HG02642 (cell line): ENCODE data around the gene SMPD3.

Experiments used
- ATAC-seq: cut with Tn5 transposase; IDR thresholded peaks from one replicate; pipeline ENCODE4 v1.9.1; 2021; ENCODE audit warnings: mild to moderate bottlenecking; ENCODE audit not compliant: unreplicated experiment, poor library complexity

The SMPD3 gene

GRCh38 chr16:68345958-68346635 lies 102.2 kb downstream of the SMPD3 start:
- ATAC-seq: no peak

- ATAC-seq: no peak
Observed at GRCh38 chr16:68345351-68345810, 102.9 kb downstream of the SMPD3 start.

GRCh38 chr16:68344252-68344651 lies 104.1 kb downstream of the SMPD3 start:
- ATAC-seq: no peak

- ATAC-seq: no peak
Observed at GRCh38 chr16:68343137-68343536, 105.2 kb downstream of the SMPD3 start.

- no peak for ATAC-seq
Observed at GRCh38 chr16:68342620-68343019, 105.7 kb downstream of the SMPD3 start.

GRCh38 chr16:68339214-68339613 lies 109.1 kb downstream of the SMPD3 start:
- ATAC-seq: no peak

GRCh38 chr16:68338326-68339119 lies 109.8 kb downstream of the SMPD3 start:
- no peak for ATAC-seq

GRCh38 chr16:68335175-68335574 lies 113.1 kb downstream of the SMPD3 start:
- no peak for ATAC-seq

- no peak for ATAC-seq
Observed at GRCh38 chr16:68332411-68333121, 115.7 kb downstream of the SMPD3 start.

GRCh38 chr16:68331879-68332410 lies 116.4 kb downstream of the SMPD3 start:
- no peak for ATAC-seq

- ATAC-seq: no peak
Observed at GRCh38 chr16:68328860-68329390, 119.4 kb downstream of the SMPD3 start.

- ATAC-seq: peak; percentile 73
Observed at GRCh38 chr16:68328151-68328859, 120.0 kb downstream of the SMPD3 start.

GRCh38 chr16:68324780-68325357 lies 123.4 kb downstream of the SMPD3 start:
- no peak for ATAC-seq

GRCh38 chr16:68324336-68324735 lies 124.0 kb downstream of the SMPD3 start:
- ATAC-seq: no peak

- peak; percentile 60 for ATAC-seq
Observed at GRCh38 chr16:68319185-68319908, 129.0 kb downstream of the SMPD3 start.

- no peak for ATAC-seq
Observed at GRCh38 chr16:68313116-68313515, 135.2 kb downstream of the SMPD3 start.

GRCh38 chr16:68310774-68311511 lies 137.4 kb downstream of the SMPD3 start, which contains the start of the genes PRMT7 and SLC7A6OS:
Gene PRMT7 (plus strand): TSS chr16:68311019. CDS start chr16:68315980, 4,961 bp downstream.
Gene SLC7A6OS (minus strand): TSS chr16:68310946. CDS start chr16:68310926, 20 bp downstream.
- ATAC-seq: peak; percentile 98

- peak; percentile 40 for ATAC-seq
Observed at GRCh38 chr16:68310437-68310773, 137.9 kb downstream of the SMPD3 start.
